ENCODE data around the gene THADA.

The THADA gene

DNA sequence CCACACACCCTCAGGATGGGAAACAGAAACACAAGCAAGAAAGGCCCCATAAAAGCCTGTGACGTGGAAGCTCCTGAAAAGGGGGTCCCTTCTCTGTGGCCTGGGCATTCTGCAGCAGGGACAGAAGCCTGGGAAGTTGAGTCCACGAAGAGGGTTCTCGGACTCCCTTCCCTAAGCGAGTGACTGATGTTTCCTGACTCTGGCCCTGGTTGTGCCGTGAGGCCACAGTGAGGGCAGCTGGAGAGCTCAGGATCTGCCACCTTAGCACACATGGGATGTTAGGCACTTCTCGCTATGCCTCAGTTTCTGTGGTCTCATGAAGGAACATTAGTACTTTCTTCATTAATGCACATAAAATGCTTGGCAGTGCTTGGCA lies 282.2 kb downstream of the THADA start:
- CTCF ChIA-PET: interaction anchor here (0.5 to 1.0 kb wide), 2 partner anchors 27 to 171 kb away, joined by 3 to 4 read pairs; no protein-coding TSS in a partner anchor
- Histone ChIP-seq H3K27ac (ENCODE audit: extremely low read depth, low read depth, low read length) (peak overlapping the region; percentile 35; the same call in 1 of the 2 replicates), H3K4me1 (ENCODE audit: control insufficient read depth, insufficient read depth, low read length) (peaks cover 17% of the 10 kb centered on the region), H3K36me3 (ENCODE audit: control insufficient read depth in 2 of 2, insufficient read depth in 1 of 2, low read length in 2 of 2) (no peaks in the 10 kb centered on the region), H3K4me3 (ENCODE audit: low read depth, low read length) (no peak overlapping the region), H3K9me3 (ENCODE audit: control insufficient read depth, insufficient read depth, low read depth, low read length) (no peaks in the 10 kb centered on the region)
- POLR2A ChIA-PET: interaction anchor here (1.2 kb wide), 1 partner anchor 87 kb away, joined by 6 read pairs; the partner anchor contains the start of gene ZFP36L2
- TF ChIP-seq ZFHX2 (tag by site-specific recombination; conservative IDR thresholded peaks at IDR 0.05) (no peak), ZXDB (tag by site-specific recombination; IDR thresholded peaks at IDR 0.05) (no peak), ZNF324 (tag by site-specific recombination; IDR thresholded peaks at IDR 0.05) (no peak), ZNF398 (tag by site-specific recombination; IDR thresholded peaks at IDR 0.05) (no peak), ZNF449 (tag by site-specific recombination; IDR thresholded peaks at IDR 0.05) (no peak), ZNF677 (tag by site-specific recombination; IDR thresholded peaks at IDR 0.05) (no peak), AEBP2 (tag by site-specific recombination; IDR thresholded peaks at IDR 0.05; ENCODE audit: borderline replicate concordance) (no peak), ZNF658 (tag by site-specific recombination; IDR thresholded peaks at IDR 0.05) (no peak), YY1 (tag by site-specific recombination; IDR thresholded peaks at IDR 0.05) (no peak)
- TF ChIP-seq, protein P1, sequence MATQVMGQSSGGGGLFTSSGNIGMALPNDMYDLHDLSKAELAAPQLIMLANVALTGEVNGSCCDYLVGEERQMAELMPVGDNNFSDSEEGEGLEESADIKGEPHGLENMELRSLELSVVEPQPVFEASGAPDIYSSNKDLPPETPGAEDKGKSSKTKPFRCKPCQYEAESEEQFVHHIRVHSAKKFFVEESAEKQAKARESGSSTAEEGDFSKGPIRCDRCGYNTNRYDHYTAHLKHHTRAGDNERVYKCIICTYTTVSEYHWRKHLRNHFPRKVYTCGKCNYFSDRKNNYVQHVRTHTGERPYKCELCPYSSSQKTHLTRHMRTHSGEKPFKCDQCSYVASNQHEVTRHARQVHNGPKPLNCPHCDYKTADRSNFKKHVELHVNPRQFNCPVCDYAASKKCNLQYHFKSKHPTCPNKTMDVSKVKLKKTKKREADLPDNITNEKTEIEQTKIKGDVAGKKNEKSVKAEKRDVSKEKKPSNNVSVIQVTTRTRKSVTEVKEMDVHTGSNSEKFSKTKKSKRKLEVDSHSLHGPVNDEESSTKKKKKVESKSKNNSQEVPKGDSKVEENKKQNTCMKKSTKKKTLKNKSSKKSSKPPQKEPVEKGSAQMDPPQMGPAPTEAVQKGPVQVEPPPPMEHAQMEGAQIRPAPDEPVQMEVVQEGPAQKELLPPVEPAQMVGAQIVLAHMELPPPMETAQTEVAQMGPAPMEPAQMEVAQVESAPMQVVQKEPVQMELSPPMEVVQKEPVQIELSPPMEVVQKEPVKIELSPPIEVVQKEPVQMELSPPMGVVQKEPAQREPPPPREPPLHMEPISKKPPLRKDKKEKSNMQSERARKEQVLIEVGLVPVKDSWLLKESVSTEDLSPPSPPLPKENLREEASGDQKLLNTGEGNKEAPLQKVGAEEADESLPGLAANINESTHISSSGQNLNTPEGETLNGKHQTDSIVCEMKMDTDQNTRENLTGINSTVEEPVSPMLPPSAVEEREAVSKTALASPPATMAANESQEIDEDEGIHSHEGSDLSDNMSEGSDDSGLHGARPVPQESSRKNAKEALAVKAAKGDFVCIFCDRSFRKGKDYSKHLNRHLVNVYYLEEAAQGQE (tag by site-specific recombination; IDR thresholded peaks at IDR 0.05): no peak

DNA sequence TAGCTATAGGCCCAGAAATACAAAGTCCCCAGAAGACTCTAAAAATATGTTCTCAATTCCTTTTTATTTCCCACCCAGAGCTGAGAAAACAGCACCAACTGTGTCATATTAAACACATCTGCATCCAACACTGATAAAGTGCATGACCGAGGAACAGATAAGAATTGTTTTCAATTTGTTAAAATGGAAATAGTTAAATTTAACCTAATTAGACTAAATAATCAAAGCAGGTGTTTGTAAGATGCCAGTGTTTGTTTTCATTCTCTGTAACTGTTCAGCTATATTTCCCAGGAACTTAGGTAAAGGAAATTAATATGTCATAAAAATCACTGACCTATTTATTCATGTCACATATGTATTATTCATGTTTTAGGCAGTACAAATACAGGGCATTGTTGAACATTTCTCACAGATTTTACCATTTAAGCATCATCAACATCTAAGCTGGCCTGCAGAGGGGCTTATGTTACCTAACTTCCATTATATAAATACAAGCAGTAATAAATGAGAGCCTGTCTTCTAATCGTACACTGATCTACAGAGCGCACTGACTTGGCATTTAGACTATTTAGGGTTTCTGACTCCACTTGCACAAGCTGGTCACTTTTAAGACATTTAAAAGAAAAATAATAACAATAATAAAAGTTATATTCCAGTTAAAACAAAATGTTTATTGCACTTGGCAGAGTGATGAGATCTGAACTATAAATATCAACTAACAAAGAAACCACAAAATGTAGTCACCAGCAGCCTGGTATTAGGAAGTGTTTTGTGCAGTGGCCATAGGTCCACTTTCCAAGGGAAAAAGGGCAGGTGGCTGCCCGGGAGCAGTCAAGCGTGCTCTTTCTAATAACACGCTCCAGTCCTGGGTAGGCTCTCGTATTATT lies 282.8 kb downstream of the THADA start:
- ChIA-PET POLR2A (interaction anchor here (0.7 to 1.2 kb wide), 2 partner anchors 86 to 1637 kb away, joined by 6 to 7 read pairs; partner anchors contain the start of gene ZFP36L2), CTCF (interaction anchor here (0.5 to 1.0 kb wide), 5 partner anchors 16 to 535 kb away, joined by 3 to 4 read pairs (median 3); no protein-coding TSS in a partner anchor)
- TF ChIP-seq ZNF202 (tag by site-specific recombination; IDR thresholded peaks at IDR 0.05; ENCODE audit: borderline replicate concordance) (no peak), ZNF211 (tag by site-specific recombination; IDR thresholded peaks at IDR 0.05; ENCODE audit: low read depth) (no peak), ZNF48 (tag by site-specific recombination; IDR thresholded peaks at IDR 0.05) (no peak), ZNF843 (tag by site-specific recombination; IDR thresholded peaks at IDR 0.05) (peak; percentile 50), ZNF792 (tag by site-specific recombination; IDR thresholded peaks at IDR 0.05) (no peak), ZNF629 (tag by site-specific recombination; IDR thresholded peaks at IDR 0.05) (0 out of 2 replicates have a peak, but pooled peaks have one; percentile 6), OSR2 (tag by site-specific recombination; IDR thresholded peaks at IDR 0.05) (peak; percentile 20; the same call in 1 of the 2 replicates), RBAK (tag by site-specific recombination; IDR thresholded peaks at IDR 0.05) (no peak), ZNF433 (tag by site-specific recombination; IDR thresholded peaks at IDR 0.05; ENCODE audit: low read depth) (no peak), ZNF366 (tag by site-specific recombination; conservative IDR thresholded peaks at IDR 0.05) (peak; percentile 34; the same call in 1 of the 2 replicates), ZNF223 (tag by site-specific recombination; IDR thresholded peaks at IDR 0.05) (no peak), FEZF1 (tag by site-specific recombination; IDR thresholded peaks at IDR 0.05) (peak; percentile 55; the same call in 1 of the 2 replicates)
- H3K4me3 ChIP-seq (ENCODE audit: low read depth, low read length): no peak overlapping the region
- no peaks in the 10 kb centered on the region for H3K36me3 ChIP-seq (ENCODE audit: control insufficient read depth in 2 of 2, insufficient read depth in 1 of 2, low read length in 2 of 2)
- H3K27ac ChIP-seq (ENCODE audit: extremely low read depth, low read depth, low read length): peak overlapping the region; percentile 35; the same call in 1 of the 2 replicates
- H3K4me1 ChIP-seq (ENCODE audit: control insufficient read depth, insufficient read depth, low read length): peaks cover 15% of the 10 kb centered on the region
- H3K9me3 ChIP-seq (ENCODE audit: control insufficient read depth, insufficient read depth, low read depth, low read length): no peaks in the 10 kb centered on the region

Measured in HEK293 (cell line).